IPS-18c (cell line): Measurements from ENCODE around the gene GALNT8.
A peak's percentile ranks its signal among the peaks of the same experiment; 100 is the strongest.

Source experiments
- H3K4me3 ChIP-seq: 2 replicates; pipeline ENCODE4 v1.7.0; 2013; ENCODE audit warnings: low read depth, mild to moderate bottlenecking, low read length, moderate library complexity; ENCODE audit not compliant: insufficient read depth
- H3K9me3 ChIP-seq: one replicate; pipeline ENCODE4 v1.6.1; 2013; ENCODE audit warnings: mild to moderate bottlenecking, low read length, moderate library complexity; ENCODE audit not compliant: control insufficient read depth, insufficient read depth

The GALNT8 gene

GRCh38 chr12:4780641-4781611, 60.7 kb downstream of the GALNT8 start:
- Histone ChIP-seq H3K4me3 (no peak overlapping the region), H3K9me3 (no peaks in the 10 kb centered on the region)

GRCh38 chr12:4784404-4785054, 64.3 kb downstream of the GALNT8 start:
- Histone ChIP-seq H3K9me3 (no peaks in the 10 kb centered on the region), H3K4me3 (no peak overlapping the region)

GRCh38 chr12:4786795-4787194, 66.6 kb downstream of the GALNT8 start:
- Histone ChIP-seq H3K4me3 (no peak overlapping the region), H3K9me3 (no peaks in the 10 kb centered on the region)

- Histone ChIP-seq H3K4me3 (no peak overlapping the region), H3K9me3 (no peaks in the 10 kb centered on the region)
Measured at GRCh38 chr12:4787965-4788364, 67.8 kb downstream of the GALNT8 start.

- Histone ChIP-seq H3K9me3 (no peaks in the 10 kb centered on the region), H3K4me3 (no peak overlapping the region)
Measured at GRCh38 chr12:4789776-4790175, 69.6 kb downstream of the GALNT8 start.

GRCh38 chr12:4791497-4791896, 71.3 kb downstream of the GALNT8 start:
- no peak overlapping the region for H3K4me3 ChIP-seq
- H3K9me3 ChIP-seq = no peaks in the 10 kb centered on the region

- H3K9me3 ChIP-seq = no peaks in the 10 kb centered on the region
- no peak overlapping the region for H3K4me3 ChIP-seq
Measured at GRCh38 chr12:4794491-4794890, 74.3 kb downstream of the GALNT8 start.

GRCh38 chr12:4796216-4796615, 76.0 kb downstream of the GALNT8 start:
- no peak overlapping the region for H3K4me3 ChIP-seq
- no peaks in the 10 kb centered on the region for H3K9me3 ChIP-seq

GRCh38 chr12:4796694-4797482, 76.7 kb downstream of the GALNT8 start:
- Histone ChIP-seq H3K4me3 (no peak overlapping the region), H3K9me3 (no peaks in the 10 kb centered on the region)

GRCh38 chr12:4800555-4800954, 80.4 kb downstream of the GALNT8 start:
- H3K4me3 ChIP-seq = no peak overlapping the region
- H3K9me3 ChIP-seq = no peaks in the 10 kb centered on the region

GRCh38 chr12:4802841-4803240, 82.6 kb downstream of the GALNT8 start:
- Histone ChIP-seq H3K9me3 (no peaks in the 10 kb centered on the region), H3K4me3 (no peak overlapping the region)

GRCh38 chr12:4806439-4807115, 86.4 kb downstream of the GALNT8 start:
- no peak overlapping the region for H3K4me3 ChIP-seq
- H3K9me3 ChIP-seq = peaks cover 2% of the 10 kb centered on the region

GRCh38 chr12:4807116-4807783, 87.0 kb downstream of the GALNT8 start:
- Histone ChIP-seq H3K4me3 (no peak overlapping the region), H3K9me3 (peaks cover 2% of the 10 kb centered on the region)

GRCh38 chr12:4807813-4808212, 87.6 kb downstream of the GALNT8 start:
- Histone ChIP-seq H3K4me3 (no peak overlapping the region), H3K9me3 (peaks cover 2% of the 10 kb centered on the region)

- H3K9me3 ChIP-seq = peaks cover 2% of the 10 kb centered on the region
- H3K4me3 ChIP-seq = peak overlapping the region; percentile 72
Measured at GRCh38 chr12:4809013-4809448, 88.8 kb downstream of the GALNT8 start.

GRCh38 chr12:4809449-4810218, 89.4 kb downstream of the GALNT8 start:
- H3K9me3 ChIP-seq = peaks cover 2% of the 10 kb centered on the region
- peak overlapping the region; percentile 72 for H3K4me3 ChIP-seq
